ENCODE results near the gene DHRS13. TPM values are rescaled to one million over a fixed set of nuclear protein-coding genes. Genes with fewer than 3 reads are reported as not detected.
"Not testable (repeated sequence)": the region's sequence is repeated elsewhere in the genome, so short reads cannot be mapped to it uniquely, and the experiment has no call there.

Gene DHRS13
- total RNA-seq, 2 donors from 2014 or later, result 3.7 to 12.2 TPM

DNA sequence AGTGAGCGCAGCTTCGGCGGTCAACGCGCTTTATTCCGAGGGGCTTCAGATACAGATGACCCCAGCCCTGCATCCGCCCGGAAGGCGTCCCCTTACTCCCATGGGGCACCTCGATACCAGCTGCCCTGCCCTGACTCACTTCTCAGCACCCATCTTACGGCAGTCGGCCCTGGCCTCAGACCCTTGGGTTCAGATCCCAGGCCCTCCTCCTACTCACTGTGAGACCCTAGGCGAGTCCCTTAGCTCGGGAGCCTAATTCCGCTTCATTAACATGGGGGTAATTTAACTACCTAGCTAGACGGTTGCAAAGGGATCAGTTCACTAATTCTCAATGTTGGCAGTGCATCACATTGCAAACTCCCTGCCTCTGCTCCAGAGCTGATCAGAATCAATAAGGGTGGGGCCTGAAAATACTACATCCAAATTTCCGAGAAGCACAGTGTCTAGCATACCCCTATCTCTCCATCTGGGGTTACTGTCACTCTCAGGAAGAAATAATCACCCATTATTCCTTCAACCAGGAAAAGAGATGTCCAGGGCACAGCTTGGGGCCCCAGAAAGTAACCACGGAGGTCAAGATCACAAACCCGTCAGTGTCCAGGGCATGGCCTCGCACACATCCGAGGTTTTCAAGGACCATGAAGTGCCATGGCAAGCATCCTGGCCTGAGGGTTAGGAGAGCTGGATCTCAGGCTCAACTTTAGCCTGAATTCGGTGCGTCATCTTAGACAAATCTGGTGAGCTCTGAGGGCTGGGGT lies 4.9 kb downstream of the DHRS13 start:
- ATAC-seq (ENCODE audit: insufficient number of reproducible peaks, low FRiP score, low read depth) (no peak), DNase-seq (ENCODE audit: low spot score) (no peak)
- Histone ChIP-seq H3K4me3 (peak overlapping the region; percentile 95), H3K27ac (peak overlapping the region; percentile 88 to 97), H3K27me3 (replicated peaks; ENCODE audit: insufficient read depth) (no peaks in the 10 kb centered on the region), H3K4me1 (ENCODE audit: control insufficient read depth in 1 of 2, low read depth in 2 of 2) (peaks cover 20 to 46% of the 10 kb centered on the region in 2 donors), H3K36me3 (no peaks in the 10 kb centered on the region), H3K9me3 (no peaks in the 10 kb centered on the region)
- TF ChIP-seq, protein P1, sequence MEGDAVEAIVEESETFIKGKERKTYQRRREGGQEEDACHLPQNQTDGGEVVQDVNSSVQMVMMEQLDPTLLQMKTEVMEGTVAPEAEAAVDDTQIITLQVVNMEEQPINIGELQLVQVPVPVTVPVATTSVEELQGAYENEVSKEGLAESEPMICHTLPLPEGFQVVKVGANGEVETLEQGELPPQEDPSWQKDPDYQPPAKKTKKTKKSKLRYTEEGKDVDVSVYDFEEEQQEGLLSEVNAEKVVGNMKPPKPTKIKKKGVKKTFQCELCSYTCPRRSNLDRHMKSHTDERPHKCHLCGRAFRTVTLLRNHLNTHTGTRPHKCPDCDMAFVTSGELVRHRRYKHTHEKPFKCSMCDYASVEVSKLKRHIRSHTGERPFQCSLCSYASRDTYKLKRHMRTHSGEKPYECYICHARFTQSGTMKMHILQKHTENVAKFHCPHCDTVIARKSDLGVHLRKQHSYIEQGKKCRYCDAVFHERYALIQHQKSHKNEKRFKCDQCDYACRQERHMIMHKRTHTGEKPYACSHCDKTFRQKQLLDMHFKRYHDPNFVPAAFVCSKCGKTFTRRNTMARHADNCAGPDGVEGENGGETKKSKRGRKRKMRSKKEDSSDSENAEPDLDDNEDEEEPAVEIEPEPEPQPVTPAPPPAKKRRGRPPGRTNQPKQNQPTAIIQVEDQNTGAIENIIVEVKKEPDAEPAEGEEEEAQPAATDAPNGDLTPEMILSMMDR (IDR thresholded peaks at IDR 0.05), result no peak

DNA sequence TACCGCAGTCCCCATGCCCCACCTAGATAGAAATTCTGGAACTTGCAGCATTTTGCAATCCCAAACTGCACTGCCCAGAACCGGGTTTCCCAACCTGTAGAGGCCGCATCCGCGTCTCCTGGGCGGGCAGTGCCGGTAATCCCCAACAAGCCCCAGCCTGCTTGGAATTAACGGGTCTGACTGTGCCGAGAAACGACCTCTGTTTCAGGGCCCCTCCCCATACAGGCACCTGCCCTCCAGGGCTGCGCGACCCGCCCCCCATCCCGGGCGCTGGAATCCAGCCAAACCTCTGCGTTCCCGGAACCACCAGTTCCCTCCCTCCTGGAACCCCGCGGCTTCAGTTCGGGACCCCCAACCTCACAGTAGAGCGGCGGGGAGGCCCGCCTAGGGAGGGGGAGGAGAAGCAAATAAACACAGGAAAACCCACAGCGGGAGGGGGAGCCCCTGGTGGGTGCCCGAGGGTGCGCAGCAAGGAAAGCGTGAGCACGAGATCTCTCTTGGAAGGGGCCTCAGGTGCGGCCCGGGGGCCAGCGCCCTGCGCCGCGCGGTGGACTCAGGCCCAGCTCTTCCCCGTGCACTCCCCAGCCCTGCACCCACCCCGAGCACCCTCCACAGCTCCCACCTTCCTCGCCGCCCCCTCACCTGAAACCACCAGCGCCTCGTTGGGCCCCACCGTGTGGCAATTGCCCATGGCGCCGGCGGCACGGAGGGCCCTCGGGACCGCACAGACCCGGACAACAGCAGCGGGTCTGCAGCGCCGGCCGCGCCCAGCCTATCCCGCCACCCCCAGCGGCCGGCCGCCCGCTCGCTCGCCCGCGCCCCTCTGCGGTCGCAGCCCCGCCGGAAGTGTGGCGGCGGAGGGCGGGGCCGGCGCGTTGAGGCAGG lies 5.8 kb downstream of the DHRS13 start, which contains the start of gene FLOT2:
TSS of gene FLOT2 (minus strand) at position 850 of the 885 bp plus-strand sequence. CDS start at position 691, 159 bp downstream.
- peak; percentile 19 for DNase-seq (ENCODE audit: low spot score)
- H3K9me3 ChIP-seq, result no peaks in the 10 kb centered on the region
- peaks cover 26 to 50% of the 10 kb centered on the region in 2 donors for H3K4me1 ChIP-seq (ENCODE audit: control insufficient read depth in 1 of 2, low read depth in 2 of 2)
- peak within 1 kb of the TSS; percentile 88 to 97 for H3K27ac ChIP-seq
- TF ChIP-seq, protein P1 (IDR thresholded peaks at IDR 0.05), result peak; percentile 27
- peak; percentile 48 for ATAC-seq (ENCODE audit: insufficient number of reproducible peaks, low FRiP score, low read depth)
- no peaks in the 10 kb centered on the region for H3K27me3 ChIP-seq (replicated peaks; ENCODE audit: insufficient read depth)
- peak within 1 kb of the TSS; percentile 95 for H3K4me3 ChIP-seq
- no peaks in the 10 kb centered on the region for H3K36me3 ChIP-seq

DNA sequence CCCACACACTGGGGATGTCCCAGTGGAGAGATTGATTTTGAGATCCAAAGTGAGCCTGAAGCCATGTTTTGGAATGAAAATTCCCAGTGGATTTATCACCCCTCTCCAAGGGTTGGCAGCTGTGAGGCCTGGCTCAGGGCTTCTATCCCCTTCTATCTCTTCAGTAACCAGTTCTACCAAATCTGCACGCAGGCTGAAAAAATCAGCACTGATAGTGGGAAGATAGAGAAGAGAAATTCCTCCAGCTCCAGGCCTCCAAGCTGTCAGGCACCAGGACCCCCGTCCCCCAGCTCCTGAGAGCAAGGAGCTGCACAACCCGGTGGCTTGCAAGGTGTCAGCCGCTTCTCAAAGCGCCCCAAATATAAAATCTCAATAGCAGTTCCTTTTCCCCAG lies 6.4 kb downstream of the DHRS13 start:
- H3K27me3 ChIP-seq (replicated peaks; ENCODE audit: insufficient read depth), result no peaks in the 10 kb centered on the region
- H3K9me3 ChIP-seq, result no peaks in the 10 kb centered on the region
- ATAC-seq (ENCODE audit: insufficient number of reproducible peaks, low FRiP score, low read depth) (no peak), DNase-seq (ENCODE audit: low spot score) (no peak)
- H3K4me1 ChIP-seq (ENCODE audit: control insufficient read depth in 1 of 2, low read depth in 2 of 2), result peaks cover 26 to 44% of the 10 kb centered on the region in 2 donors
- H3K36me3 ChIP-seq, result no peaks in the 10 kb centered on the region
- TF ChIP-seq, protein P1 (IDR thresholded peaks at IDR 0.05), result no peak
- peak overlapping the region; percentile 88 to 97 for H3K27ac ChIP-seq
- H3K4me3 ChIP-seq, result peak overlapping the region; percentile 95

DNA sequence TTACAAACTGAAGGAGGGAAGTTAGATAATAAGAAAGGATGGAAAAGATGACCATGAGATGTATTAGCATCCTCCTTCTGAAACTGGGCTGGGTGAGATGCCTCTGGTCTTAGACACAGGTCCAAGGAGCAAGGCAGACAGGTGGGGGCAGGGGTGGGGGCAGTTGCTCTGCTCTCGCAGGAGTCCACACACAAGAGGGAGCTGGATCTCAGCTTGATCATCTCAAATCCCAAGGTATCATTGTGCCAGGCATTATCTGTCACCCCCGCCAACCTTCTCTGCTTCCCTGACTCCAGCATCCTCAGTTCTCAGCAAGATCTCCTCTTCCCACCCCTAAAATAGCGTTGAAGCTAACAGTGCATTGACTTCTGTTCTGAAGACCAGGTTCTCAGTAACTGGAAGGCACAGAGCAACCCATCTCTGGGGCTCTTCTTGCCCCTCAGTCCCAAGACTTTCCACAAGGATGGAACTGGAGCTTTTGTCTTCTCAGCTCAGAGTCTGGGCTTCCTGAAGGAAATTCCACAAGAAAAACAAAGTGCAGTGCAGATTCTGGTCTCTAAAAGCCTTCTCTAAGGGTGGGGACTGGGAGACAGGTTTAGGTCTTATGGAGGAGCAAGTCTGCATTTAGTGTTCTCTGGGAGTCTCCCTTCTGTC lies 7.0 kb downstream of the DHRS13 start:
- Histone ChIP-seq H3K9me3 (no peaks in the 10 kb centered on the region), H3K36me3 (no peaks in the 10 kb centered on the region), H3K4me3 (peak overlapping the region; percentile 95), H3K27me3 (replicated peaks; ENCODE audit: insufficient read depth) (no peaks in the 10 kb centered on the region), H3K4me1 (ENCODE audit: control insufficient read depth in 1 of 2, low read depth in 2 of 2) (peaks cover 26 to 44% of the 10 kb centered on the region in 2 donors), H3K27ac (peak overlapping the region; percentile 88 to 97)
- TF ChIP-seq, protein P1 (IDR thresholded peaks at IDR 0.05), result no peak
- ATAC-seq (ENCODE audit: insufficient number of reproducible peaks, low FRiP score, low read depth) (no peak), DNase-seq (ENCODE audit: low spot score) (no peak)

DNA sequence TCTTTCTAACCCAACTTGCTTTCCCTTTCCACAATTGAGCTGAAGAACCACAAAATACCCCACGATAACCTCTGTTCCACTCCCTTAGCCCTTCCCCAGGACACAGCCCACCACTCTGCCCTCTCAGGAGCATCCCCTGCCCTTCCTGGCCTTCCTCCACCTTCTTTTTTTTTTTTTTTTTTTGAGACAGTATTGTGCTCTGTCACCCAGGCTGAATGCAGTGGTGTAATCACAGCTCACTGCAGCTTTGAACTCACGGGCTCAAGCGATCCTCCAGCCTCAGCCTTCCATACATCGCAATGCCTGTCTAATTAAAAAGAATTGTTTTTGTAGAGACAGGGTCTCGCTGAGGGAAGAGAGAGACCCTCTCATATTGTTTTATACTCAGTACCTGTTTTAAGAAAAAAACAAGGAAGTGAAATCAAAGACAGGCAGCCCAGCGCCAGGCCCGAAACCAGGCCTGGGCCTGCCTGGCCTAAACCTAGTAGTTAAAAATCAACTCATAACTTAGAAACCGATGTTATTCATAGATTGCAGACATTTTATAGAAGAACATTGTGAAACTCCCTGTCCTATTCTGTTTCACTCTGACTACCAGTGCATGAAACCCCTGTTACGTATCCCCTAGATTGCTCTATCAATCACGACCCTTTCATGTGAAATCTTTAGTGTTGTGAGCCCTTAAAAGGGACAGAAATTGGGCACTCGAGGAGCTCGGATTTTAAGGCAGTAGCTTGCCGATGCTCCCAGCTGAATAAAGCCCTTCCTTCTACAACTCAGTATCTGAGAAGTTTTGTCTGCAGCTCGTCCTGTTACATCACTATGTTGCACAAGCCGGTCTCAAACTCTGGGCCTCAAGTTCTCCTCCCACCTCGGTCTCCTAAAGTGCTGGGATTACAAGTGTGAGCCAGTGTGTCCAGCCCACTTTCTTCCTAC lies 9.4 kb downstream of the DHRS13 start:
- DNase-seq (ENCODE audit: low spot score); ATAC-seq (ENCODE audit: insufficient number of reproducible peaks, low FRiP score, low read depth): not testable (repeated sequence)
- H3K4me1 ChIP-seq (ENCODE audit: control insufficient read depth in 1 of 2, low read depth in 2 of 2), result peaks cover 29 to 54% of the 10 kb centered on the region in 2 donors

More for the DNA sequence above, 9.4 kb downstream of the DHRS13 start:
- H3K27ac ChIP-seq, result peak overlapping the region; percentile 62 to 76
- not testable (repeated sequence) for H3K4me3 ChIP-seq; H3K9me3 ChIP-seq; H3K36me3 ChIP-seq; H3K27me3 ChIP-seq (replicated peaks; ENCODE audit: insufficient read depth)
